ENCODE data around the gene ZSCAN4.

DNA sequence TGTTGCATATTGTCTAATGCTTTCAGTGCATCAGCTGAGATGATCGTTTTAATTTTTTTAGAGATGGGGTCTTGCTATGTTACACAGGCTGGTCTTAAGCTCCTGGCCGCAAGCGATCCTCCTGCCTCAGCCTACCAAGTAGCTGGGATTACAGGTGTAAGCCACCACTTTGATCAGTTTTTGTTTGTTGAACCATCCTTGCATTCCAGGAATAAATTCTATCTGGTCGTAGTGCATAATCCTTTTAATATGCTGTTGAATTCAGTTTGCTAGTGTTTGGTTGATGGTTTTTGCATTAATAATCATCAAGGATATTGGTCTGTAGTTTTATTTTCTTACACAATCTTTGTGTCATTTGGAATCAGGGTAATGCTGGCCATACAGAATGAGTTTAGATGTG is 31.4 kb upstream of the ZSCAN4 start:
- TF ChIP-seq CTCF (IDR thresholded peaks at IDR 0.05; ENCODE audit: low read depth, low read length) (no peak), EZH2phosphoT487 (IDR thresholded peaks at IDR 0.05; ENCODE audit: low read depth) (no peak)

Data from OCI-LY3 (cell line).